Posterior vena cava (tissue), 2 donors: ENCODE measurements around the gene GTF2F2. TPM values are rescaled to one million over a fixed set of nuclear protein-coding genes. Genes with fewer than 3 reads are reported as not detected.
"Not testable (repeated sequence)": the region's sequence is repeated elsewhere in the genome, so short reads cannot be mapped to it uniquely, and the experiment has no call there.

ENCODE experiments used
- DNase-seq: peaks from one replicate; pipeline ENCODE4 v3.0.0-alpha.2; 2020; ENCODE audit warnings: low spot score
- intact Hi-C, 2 donors: fragments of 100-400 bp; cut with DNase I; formaldehyde crosslinking; loops; one replicate each; pipeline versions ENCODE4 v1.14.1 to v1.14.2; 2022 to 2023
- total RNA-seq, 2 donors: library from RNA; stranded (reverse); fragmentation: NEBNext Ultra II Directional; extraction: Animal tissue kit (Norgen Biotek cat#: 25700); gene quantifications; one replicate each; pipeline ENCODE4 v1.2.1, GENCODE V29; 2021
- donor health status: DM: yes; HTN: yes; CAD: no.
- donor health status: DM: yes; HTN: yes; CAD: no.

Gene GTF2F2
- total RNA-seq, 2 donors from 2014 or later: 13.0 to 15.9 TPM

DNA sequence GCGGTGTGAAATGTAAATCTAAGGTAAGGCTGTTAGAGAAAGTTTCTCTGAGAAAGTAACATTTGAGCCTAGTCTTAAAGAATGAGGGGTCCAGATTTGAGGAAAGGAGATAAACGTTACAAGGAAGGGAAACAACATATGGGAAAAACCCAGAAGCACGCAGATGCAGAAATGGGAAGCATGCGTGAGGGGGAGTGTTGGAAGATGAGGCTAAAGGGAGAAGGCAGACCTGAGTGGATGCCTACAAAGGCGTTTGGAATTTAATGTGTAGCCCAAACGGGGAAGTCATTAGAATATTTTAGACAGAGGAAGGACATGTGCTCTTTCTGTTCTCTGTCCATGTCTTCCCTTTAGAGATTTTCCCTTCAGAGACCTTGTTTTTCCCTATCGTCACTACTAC lies 159.7 kb downstream of the GTF2F2 start:
- intact Hi-C loops: no loop called here
- DNase-seq: no peak

DNA sequence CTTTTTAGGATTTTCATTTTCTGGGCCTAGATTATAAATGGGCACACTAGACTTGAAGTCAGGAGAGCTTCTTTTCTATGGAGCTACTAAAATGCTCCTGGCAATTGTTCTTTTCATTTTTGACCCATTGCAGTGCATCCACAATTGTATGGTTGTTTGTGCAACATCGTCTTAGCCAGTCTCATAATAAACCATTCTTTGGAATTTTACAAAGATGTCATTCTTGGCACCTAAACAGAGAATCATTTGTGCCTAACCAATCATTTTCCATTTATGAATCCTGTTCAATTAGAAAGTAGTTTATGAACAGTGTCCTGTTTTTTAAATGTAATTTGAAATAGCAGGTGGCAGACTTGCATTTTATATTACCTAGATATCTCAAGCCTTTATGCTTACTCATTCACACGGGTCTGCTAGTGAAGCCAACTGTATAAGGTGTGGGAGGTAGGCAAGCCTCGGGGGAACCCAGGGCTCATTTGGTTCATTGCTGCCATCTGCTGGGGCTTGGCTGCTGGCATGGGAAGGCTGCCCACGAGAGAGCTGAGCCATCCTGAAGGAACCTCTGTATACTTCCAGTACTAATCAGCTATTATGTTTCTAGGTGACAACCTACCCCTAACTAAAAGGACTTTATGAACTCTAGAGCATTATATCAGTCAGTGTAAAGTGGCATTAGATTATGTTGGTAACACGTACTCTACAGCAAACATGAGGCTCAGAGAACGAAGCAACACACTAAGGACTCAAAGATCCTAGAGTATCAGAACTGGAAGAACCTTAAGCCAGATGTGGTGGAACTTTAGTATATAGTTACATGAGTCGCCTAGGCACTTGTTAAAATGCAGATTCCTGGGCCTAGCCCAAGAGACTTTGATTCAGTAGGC lies 160.7 kb downstream of the GTF2F2 start:
- intact Hi-C loops: no loop called here
- DNase-seq: no peak

DNA sequence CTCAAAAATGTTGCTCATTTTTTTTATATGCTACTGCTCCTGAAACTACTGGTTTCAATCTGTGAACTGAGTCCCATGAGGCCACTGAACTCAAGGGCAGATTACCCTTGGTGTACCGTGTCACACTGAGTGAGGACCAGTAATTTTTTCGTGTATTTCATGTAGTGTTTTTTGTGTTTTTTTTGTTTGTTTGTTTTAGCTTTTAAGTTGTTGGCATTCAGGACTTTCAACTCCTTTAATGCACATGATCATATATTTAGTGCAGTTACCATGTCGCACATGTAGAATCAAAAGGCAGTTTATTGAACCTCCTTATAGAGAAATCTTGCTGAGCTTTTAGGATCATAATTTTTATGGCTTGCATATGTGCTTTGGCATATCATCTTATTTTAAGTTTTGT lies 162.7 kb downstream of the GTF2F2 start:
- intact Hi-C loops: no loop called here
- no peak for DNase-seq

DNA sequence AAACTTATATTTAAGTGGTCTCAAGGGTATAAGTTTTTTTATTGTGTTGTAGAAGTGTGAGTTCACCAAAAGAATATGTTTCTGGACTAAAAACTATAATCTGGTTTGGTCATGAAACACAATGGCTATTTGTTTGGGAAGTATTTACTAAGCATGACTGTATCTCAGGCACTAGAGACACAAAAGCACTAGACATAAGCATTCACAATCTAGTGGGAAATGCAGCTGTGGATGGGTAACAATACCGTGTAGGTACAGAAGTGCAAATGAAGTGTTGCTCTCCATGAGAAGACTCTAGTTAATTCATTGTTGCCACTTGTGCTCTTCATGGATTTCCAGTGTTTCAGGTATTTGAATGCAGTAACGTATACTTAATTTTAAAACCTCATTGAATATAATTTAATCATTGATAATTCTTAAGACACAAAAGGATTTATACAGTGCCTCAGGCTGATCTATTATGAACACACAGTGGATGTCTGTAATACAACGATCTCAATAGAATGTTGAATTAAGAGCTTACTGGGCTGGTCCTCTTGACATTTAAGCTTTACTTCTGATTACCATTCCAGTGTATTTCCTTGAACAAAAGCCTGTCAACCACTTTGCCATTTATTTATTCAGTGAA lies 169.7 kb downstream of the GTF2F2 start:
- intact Hi-C loops: loop anchor here in 1 of 2 donors (10.0 kb wide), 1 partner anchor 75 kb away; no protein-coding TSS in a partner anchor
- no peak for DNase-seq

DNA sequence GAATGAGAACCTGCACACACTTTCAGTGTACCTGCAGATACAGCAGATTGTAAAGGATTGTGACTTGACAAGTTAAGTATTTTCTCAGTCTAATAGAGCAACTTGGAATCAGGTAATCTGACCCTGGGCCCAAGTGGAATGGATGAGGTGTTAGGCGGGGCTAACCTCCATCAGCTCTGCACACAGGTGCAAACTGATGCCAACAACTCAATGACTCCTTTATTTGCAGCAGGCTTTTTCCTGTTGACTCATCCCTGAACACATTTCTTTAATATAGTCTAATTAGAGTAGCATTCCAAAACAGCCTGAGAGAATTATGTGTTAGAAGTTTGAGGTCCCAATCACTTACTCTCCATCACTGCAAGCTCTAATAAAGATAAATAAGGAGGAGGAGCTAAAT lies 171.9 kb downstream of the GTF2F2 start:
- intact Hi-C loops: loop anchor here in 1 of 2 donors (10.0 kb wide), 1 partner anchor 77 kb away; no protein-coding TSS in a partner anchor
- no peak for DNase-seq

DNA sequence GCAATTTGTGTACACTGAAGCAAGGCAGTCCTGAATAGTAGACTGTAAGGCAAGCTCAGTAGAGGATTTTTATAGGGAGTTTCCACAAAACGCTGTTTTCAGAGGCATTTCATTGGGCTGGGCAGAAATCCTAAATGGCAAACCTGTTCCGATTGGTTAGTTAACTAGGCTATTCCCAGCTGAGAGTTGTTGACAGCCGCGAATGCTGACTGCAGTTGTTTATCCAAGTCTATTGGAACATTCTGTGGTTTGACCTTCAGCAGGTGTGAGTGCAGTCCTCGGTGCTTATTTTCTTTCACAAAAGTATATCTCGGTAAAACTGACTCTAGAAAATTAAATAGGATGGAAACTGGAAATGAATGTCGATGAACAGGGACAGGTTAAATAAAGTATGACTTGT lies 175.2 kb downstream of the GTF2F2 start:
- intact Hi-C loops: loop anchor here in 1 of 2 donors (10.0 kb wide), 1 partner anchor 81 kb away; no protein-coding TSS in a partner anchor
- no peak for DNase-seq

DNA sequence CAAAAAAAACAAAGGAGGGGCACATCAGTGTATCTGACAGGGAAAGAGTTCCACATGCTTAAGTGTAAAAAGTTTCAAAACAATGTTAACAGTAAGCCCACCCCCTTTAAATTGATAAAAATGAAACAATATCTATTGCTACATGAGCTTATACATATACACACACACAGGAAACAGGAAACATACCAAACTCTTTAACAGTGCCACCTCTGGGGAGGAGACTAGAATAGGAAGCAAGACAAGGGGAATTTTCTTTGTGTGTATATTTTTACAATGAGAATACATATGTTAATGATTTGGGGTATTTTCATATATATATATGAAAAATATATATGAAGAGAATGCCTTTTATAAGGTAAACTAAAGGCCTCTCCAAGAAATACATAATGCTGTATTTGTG lies 175.9 kb downstream of the GTF2F2 start:
- intact Hi-C loops: loop anchor here in 1 of 2 donors (10.0 kb wide), 1 partner anchor 81 kb away; no protein-coding TSS in a partner anchor
- no peak for DNase-seq

DNA sequence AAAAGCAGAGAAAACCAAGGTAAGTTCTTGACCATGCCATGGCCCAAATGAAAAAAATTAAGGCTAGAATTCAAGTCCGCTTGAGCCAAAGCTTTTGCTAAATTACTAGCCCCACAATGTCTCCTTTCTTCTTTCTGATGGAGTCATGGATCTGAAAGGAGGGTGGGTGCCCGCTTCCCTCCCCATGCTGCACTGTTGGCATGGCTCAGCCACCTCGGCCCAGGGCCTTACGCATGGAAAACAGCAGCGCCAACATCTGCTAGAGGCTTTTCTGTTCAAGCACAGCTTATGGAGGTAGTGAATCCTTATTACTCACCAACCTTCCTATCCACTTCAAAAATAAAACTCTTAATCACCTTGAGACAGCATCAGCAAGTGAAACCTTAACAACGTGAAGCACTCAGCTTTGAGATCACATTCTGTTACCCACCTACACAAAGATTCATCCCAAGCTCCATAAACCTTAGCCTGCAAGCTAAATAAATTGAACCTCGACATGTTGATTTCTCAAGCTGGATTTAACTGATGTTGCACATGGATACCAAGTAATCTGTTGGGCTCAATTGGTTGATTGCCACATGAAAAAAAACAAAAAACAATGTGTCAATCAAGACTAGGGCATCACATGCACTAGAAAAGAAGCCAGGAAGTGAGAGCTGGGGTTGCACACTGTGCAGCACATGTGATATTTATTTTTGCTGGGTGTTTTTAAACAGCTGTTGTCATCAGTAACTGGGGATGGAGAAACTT lies 177.3 kb downstream of the GTF2F2 start:
- intact Hi-C loops: loop anchor here in 1 of 2 donors (10.0 kb wide), 1 partner anchor 83 kb away; no protein-coding TSS in a partner anchor
- DNase-seq: no peak

DNA sequence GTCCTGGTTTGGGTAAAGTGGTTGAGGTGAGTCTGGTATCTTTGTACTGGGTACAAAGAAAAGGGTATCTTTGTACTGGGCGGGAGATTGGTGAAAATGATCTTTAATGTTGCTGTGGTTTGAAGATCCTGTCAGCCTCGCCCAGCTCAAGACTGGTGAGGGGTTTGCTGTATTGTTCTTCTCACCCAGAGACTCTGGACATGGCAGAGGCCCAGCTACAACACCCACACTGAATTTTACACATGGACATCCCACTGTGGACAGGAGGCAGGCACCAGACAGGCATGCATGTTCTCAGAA lies 177.8 kb downstream of the GTF2F2 start:
- DNase-seq: no peak
- intact Hi-C loops: loop anchor here in 1 of 2 donors (10.0 kb wide), 1 partner anchor 83 kb away; no protein-coding TSS in a partner anchor

DNA sequence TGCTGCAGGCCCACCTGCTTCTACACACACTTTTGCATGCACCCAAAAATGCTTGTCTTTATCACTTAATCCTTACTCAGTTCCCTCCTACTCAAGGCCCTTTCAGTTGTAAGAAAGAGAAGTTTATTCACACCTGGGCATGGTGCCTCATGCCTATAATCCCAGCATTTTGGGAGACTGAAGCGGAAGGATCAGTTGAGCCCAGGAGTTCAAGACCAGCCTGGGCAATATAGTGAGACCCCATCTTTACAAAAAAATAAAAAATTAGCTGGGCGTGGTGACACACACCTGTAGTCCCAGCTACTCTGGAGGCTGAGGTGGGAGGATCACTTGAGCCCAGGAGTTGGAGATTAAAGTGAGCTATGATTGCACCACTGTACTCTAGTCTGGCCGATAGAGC lies 178.2 kb downstream of the GTF2F2 start:
- intact Hi-C loops: loop anchor here in 1 of 2 donors (10.0 kb wide), 1 partner anchor 84 kb away; no protein-coding TSS in a partner anchor
- DNase-seq: not testable (repeated sequence)

DNA sequence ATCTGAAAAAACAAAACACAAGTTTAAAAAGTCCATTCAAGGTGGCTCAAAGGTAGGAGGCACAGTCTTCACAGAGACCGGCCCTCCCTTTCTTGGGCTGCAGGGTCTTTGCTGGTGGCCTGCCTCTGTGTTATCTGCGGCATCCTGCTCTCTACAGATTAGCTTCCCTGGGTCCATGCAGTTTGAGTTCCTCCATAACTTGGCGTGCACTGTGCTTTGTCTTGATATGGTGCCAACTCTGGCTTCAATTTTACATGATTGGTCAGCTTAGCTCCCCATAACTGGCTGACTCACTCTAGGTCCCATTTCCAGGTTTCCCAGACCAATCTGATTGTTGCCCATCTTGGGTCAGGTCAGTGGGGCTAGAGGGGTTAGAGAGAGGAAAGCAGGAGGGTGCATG lies 178.9 kb downstream of the GTF2F2 start:
- DNase-seq: no peak
- intact Hi-C loops: loop anchor here in 1 of 2 donors (10.0 kb wide), 1 partner anchor 84 kb away; no protein-coding TSS in a partner anchor

DNA sequence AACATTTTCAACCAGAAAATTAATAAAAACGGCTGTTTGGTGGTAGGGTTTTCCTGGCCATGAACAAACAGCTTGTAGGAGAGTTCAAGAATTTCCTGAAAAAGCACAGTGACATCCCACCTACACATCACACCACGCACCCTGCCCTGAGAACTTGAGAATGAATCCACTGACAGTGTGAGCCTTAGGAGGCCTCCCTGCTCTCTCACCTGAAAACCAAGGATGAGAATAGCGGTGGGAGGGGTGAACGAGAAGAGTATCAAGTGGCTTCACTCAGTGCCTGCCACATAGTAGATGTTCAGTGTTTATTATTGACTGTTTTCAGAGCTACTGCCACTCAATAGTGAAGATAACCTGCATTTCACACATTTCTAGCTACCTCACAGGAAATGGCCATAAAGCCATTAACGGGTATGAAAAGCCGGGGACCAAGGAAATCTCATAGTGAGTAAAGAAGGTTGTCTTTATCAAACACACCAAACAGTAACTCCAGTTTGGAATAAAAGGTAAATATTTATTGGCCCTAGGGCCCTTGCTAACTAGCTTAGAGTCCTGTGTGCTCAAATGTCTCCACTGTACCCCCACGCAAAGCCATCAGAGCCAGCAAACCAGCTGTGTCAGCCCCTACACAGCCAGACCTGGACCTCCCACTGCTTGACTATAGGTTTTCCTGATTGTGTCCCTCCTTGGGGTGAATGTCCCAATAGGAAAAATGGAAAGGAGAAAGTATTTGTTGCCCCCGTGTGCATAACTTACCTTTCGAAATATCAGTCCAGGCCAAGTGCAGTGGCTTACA lies 180.1 kb downstream of the GTF2F2 start:
- intact Hi-C loops: loop anchor here in 1 of 2 donors (10.0 kb wide), 1 partner anchor 256 kb away; no protein-coding TSS in a partner anchor
- no peak for DNase-seq

DNA sequence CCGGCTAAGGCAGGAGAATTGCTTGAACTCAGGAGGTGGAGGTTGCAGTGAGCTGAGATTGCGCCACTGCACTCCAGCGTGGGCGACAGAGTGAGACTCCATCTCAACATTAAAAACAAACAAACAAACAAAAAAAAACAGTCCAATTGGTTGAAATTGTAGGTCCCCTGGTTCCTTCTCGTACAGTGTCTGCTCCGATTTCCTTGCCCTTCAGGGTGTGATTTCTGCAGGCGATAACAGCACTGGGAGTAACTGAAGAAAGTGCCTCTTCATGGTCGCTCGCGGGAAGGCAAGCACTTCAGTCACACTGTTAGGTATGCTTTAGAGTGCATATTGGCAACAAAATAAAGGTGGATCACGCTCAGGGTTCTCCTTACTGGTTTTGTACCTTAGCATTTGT lies 181.0 kb downstream of the GTF2F2 start:
- intact Hi-C loops: loop anchor here in 1 of 2 donors (10.0 kb wide), 1 partner anchor 256 kb away; no protein-coding TSS in a partner anchor

DNA sequence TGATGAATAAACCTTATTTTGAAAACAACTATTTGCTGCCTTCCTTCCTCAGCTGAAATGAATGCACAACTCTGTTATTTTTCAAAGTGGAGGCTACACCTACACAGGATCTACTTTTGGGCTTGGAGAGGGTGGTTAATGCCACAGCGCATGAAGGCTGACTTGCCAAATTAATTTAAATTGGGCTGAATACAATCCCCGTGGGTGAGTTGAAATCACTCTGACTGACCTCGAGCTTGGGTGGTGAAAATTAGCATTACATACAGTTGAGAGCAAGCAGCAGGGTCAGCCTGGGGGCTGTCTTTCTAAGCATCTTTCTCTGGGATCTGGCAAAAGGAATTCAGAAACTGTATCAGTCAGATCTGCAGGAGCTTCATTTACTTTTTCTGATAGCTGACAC lies 182.2 kb downstream of the GTF2F2 start:
- DNase-seq: no peak
- intact Hi-C loops: loop anchor here in 1 of 2 donors (10.0 kb wide), 1 partner anchor 258 kb away; no protein-coding TSS in a partner anchor

More for the DNA sequence above, 181.0 kb downstream of the GTF2F2 start:
- DNase-seq: no peak

DNA sequence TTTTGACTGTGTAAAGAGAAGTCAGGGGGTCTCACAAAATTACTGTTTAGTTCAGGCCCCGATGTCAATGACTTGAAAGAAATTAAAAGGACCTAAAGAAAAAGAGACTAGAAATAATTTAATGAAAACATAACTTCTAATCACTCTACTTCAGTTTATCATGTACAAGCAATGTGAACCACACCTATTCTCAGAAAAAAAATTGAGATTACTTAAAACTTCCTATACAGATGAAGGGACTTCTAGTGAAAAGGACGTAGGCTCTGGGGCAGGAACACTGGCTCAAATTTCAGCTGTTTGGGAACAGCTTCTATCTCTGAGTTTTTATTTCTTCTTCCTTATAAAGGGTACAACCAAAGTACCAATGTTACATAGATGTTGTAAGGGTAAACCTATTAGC lies 182.7 kb downstream of the GTF2F2 start:
- no peak for DNase-seq
- intact Hi-C loops: loop anchor here in 1 of 2 donors (10.0 kb wide), 1 partner anchor 258 kb away; no protein-coding TSS in a partner anchor

DNA sequence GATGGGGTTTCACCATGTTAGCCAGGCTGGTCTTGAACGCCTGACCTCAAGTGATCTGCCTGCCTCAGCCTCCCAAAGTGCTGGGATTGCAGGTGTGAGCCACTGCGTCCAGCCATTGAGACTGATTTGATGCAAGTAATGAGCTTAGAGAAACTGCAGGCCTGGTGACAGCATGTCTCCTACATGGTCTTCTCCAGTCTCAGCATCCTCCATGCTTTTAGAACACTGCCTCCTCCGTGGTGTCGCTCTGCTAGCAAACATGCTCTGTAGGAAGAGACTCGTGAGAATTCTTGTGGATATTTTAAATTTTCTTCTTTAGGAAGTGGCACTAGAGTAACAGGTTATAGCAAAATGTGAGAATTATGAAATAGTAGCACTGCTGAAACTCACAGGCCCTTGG lies 183.6 kb downstream of the GTF2F2 start:
- no peak for DNase-seq
- intact Hi-C loops: loop anchor here in 1 of 2 donors (10.0 kb wide), 1 partner anchor 259 kb away; no protein-coding TSS in a partner anchor

DNA sequence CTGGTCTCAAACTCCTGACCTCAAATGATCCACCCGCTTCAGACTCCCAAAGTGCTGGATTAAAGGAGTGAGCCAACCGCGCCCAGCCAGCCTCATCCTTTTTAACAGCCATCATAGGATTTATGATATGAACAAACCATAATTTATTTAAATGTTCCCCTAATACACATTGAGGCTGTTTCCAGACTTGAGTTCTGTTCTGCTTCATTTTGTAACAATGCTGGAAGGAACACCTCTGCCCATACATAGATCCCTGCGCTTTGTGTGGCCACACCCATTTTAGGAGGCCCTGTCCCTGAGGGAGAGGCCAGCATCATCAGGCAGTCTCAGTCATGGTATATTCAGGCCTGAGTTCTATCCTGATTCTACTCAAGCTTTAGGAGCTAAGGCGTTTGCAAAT lies 184.8 kb downstream of the GTF2F2 start:
- DNase-seq: no peak
- intact Hi-C loops: loop anchor here (5.0 to 10.0 kb wide), 2 partner anchors 253 to 260 kb away; no protein-coding TSS in a partner anchor

DNA sequence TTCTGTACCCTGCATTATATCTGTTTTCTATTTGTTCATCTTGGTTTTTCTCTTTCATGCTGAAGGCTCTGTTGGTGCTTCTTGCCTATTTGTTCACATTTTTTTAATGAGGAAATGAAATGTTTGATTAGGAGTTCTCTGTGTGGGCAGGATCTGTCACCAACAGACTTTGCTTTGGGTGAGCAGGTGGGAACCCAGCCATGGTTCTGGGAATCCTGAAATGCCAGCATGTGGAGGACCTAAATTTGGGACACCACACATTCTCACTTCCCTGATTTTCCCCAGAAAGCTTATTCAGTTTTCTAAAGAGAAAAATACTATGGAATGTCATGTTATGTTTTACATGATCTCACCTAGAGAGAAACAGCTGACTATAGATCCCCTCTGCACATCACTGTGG lies 186.7 kb downstream of the GTF2F2 start:
- intact Hi-C loops: loop anchor here (5.0 to 10.0 kb wide), 2 partner anchors 255 to 262 kb away; no protein-coding TSS in a partner anchor
- DNase-seq: no peak
